ENCODE data around the gene CTNNA2.

CTNNA2 gene

DNA sequence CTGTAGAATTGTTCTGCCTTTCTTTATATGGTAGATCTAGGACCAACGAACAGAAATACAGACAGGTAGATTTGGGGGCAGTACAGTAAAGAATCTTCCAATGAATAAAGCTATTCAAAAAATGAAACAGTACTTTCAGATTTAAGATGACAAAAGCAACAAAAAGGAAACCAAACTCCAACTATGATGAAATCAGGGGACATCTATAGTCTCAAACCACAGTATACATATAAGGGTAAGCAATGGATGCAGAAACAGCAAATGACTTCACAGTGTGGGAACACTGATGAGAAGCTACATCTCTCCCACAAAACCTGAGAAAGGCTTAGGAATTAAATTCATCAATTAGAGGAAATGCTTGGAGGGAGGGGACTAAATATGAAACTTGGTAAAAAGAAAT lies 202.5 kb downstream of the CTNNA2 start:
- Histone ChIP-seq H3K27ac (ENCODE audit: low read length) (no peak overlapping the region), H4K20me1 (ENCODE audit: insufficient read depth, low read length) (no peaks in the 10 kb centered on the region), H3K4me3 (ENCODE audit: low read depth in 1 of 2, low read length in 2 of 2) (no peak overlapping the region), H3K9me3 (ENCODE audit: insufficient read depth, low read length, severe bottlenecking) (no peaks in the 10 kb centered on the region), H3K4me2 (ENCODE audit: insufficient read depth, low read length) (no peak overlapping the region), H2AFZ (ENCODE audit: low read depth, low read length) (no peak overlapping the region), H3K36me3 (ENCODE audit: insufficient read depth, low read length) (no peaks in the 10 kb centered on the region), H3K79me2 (ENCODE audit: insufficient read depth, low read length) (no peaks in the 10 kb centered on the region), H3K9ac (ENCODE audit: low read depth, low read length) (no peak overlapping the region), H3K4me1 (ENCODE audit: insufficient read depth, low read length) (no peaks in the 10 kb centered on the region), H3K27me3 (ENCODE audit: insufficient read depth, low read length, poor library complexity) (no peaks in the 10 kb centered on the region)
- no peak for TF ChIP-seq CTCF (IDR thresholded peaks at IDR 0.05; ENCODE audit: borderline replicate concordance, extremely low read depth, low read length, poor library complexity, severe bottlenecking)
- no peak for TF ChIP-seq EZH2 (IDR thresholded peaks at IDR 0.05; ENCODE audit: borderline replicate concordance, low read depth, low read length, severe bottlenecking)
- ATAC-seq (ENCODE audit: insufficient read depth, low read depth), result no peak
- no peak for DNase-seq

DNA sequence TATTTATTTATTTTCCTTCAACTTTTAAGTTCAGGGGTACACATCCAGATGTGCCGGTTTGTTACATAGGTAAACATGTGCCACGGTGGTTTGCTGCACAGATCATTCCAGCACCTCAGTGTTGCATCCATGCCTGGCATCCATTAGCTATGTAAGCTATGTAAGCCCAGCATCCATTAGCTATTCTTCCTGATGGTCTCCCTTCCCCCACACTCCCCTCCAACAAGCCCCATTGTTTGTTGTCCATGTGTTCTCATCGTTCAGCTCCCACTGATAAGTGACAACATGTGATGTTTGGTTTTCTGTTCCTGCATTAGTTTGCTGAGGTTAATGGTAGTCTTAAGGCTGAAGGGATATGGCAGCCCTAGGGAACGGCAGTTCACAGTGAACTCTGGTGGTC lies 203.4 kb downstream of the CTNNA2 start:
- Histone ChIP-seq H3K4me2 (ENCODE audit: insufficient read depth, low read length) (no peak overlapping the region), H3K79me2 (ENCODE audit: insufficient read depth, low read length) (no peaks in the 10 kb centered on the region), H3K4me3 (ENCODE audit: low read depth in 1 of 2, low read length in 2 of 2) (no peak overlapping the region), H3K9ac (ENCODE audit: low read depth, low read length) (no peak overlapping the region), H2AFZ (ENCODE audit: low read depth, low read length) (no peak overlapping the region), H4K20me1 (ENCODE audit: insufficient read depth, low read length) (no peaks in the 10 kb centered on the region), H3K27me3 (ENCODE audit: insufficient read depth, low read length, poor library complexity) (no peaks in the 10 kb centered on the region), H3K27ac (ENCODE audit: low read length) (no peak overlapping the region), H3K36me3 (ENCODE audit: insufficient read depth, low read length) (no peaks in the 10 kb centered on the region), H3K9me3 (ENCODE audit: insufficient read depth, low read length, severe bottlenecking) (no peaks in the 10 kb centered on the region), H3K4me1 (ENCODE audit: insufficient read depth, low read length) (no peaks in the 10 kb centered on the region)
- TF ChIP-seq CTCF (IDR thresholded peaks at IDR 0.05; ENCODE audit: borderline replicate concordance, extremely low read depth, low read length, poor library complexity, severe bottlenecking), result no peak
- TF ChIP-seq EZH2 (IDR thresholded peaks at IDR 0.05; ENCODE audit: borderline replicate concordance, low read depth, low read length, severe bottlenecking), result no peak
- ATAC-seq (ENCODE audit: insufficient read depth, low read depth) (no peak), DNase-seq (no peak)

- ATAC-seq (ENCODE audit: insufficient read depth, low read depth), result no peak
- Histone ChIP-seq H3K4me1 (ENCODE audit: insufficient read depth, low read length) (no peaks in the 10 kb centered on the region), H4K20me1 (ENCODE audit: insufficient read depth, low read length) (no peaks in the 10 kb centered on the region), H3K27ac (ENCODE audit: low read length) (no peak overlapping the region), H3K79me2 (ENCODE audit: insufficient read depth, low read length) (no peaks in the 10 kb centered on the region), H3K4me3 (ENCODE audit: low read depth in 1 of 2, low read length in 2 of 2) (no peak overlapping the region), H3K9me3 (ENCODE audit: insufficient read depth, low read length, severe bottlenecking) (no peaks in the 10 kb centered on the region), H2AFZ (ENCODE audit: low read depth, low read length) (no peak overlapping the region), H3K9ac (ENCODE audit: low read depth, low read length) (no peak overlapping the region), H3K36me3 (ENCODE audit: insufficient read depth, low read length) (no peaks in the 10 kb centered on the region), H3K4me2 (ENCODE audit: insufficient read depth, low read length) (no peak overlapping the region), H3K27me3 (ENCODE audit: insufficient read depth, low read length, poor library complexity) (no peaks in the 10 kb centered on the region)
- no peak for DNase-seq
- TF ChIP-seq EZH2 (IDR thresholded peaks at IDR 0.05; ENCODE audit: borderline replicate concordance, low read depth, low read length, severe bottlenecking) (no peak), CTCF (IDR thresholded peaks at IDR 0.05; ENCODE audit: borderline replicate concordance, extremely low read depth, low read length, poor library complexity, severe bottlenecking) (no peak)
Measured at GRCh38 chr2:79717364-79718007, 204.6 kb downstream of the CTNNA2 start.
